Measurements from ENCODE around the gene SIN3B.

Gene SIN3B

DNA sequence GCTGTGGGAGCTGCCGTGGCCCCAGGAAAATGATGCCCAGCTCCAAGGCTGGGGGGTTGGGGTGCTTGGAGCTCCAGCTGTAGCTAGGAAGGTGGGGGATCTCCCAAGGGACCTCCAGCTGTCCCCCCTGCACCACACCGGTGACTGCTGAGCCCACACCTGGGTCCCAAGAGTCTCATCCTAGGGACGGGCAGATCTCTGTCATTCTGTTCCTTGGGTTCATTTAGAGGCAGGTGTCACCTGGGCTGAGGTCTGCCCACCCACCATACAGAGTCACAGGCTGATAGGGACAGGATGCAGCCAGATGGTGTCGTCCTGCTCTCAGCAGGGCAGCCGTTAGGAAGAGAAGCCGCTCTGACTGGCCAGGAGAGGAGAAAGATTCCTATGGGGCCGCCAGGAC is 64.9 kb downstream of the SIN3B start:
- no peak for TF ChIP-seq EZH2phosphoT487 (IDR thresholded peaks at IDR 0.05; ENCODE audit: borderline replicate concordance)
- TF ChIP-seq, protein P1, sequence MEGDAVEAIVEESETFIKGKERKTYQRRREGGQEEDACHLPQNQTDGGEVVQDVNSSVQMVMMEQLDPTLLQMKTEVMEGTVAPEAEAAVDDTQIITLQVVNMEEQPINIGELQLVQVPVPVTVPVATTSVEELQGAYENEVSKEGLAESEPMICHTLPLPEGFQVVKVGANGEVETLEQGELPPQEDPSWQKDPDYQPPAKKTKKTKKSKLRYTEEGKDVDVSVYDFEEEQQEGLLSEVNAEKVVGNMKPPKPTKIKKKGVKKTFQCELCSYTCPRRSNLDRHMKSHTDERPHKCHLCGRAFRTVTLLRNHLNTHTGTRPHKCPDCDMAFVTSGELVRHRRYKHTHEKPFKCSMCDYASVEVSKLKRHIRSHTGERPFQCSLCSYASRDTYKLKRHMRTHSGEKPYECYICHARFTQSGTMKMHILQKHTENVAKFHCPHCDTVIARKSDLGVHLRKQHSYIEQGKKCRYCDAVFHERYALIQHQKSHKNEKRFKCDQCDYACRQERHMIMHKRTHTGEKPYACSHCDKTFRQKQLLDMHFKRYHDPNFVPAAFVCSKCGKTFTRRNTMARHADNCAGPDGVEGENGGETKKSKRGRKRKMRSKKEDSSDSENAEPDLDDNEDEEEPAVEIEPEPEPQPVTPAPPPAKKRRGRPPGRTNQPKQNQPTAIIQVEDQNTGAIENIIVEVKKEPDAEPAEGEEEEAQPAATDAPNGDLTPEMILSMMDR (conservative IDR thresholded peaks at IDR 0.05; ENCODE audit: low read length) = no peak
- H3K9me3 ChIP-seq (ENCODE audit: insufficient read depth, low read depth, low read length) = no peaks in the 10 kb centered on the region
- H3K4me2 ChIP-seq (ENCODE audit: low read depth, low read length, poor library complexity, severe bottlenecking) = no peak overlapping the region
- no peaks in the 10 kb centered on the region for H3K9me2 ChIP-seq (replicated peaks; ENCODE audit: low read depth, low read length)
- no peaks in the 10 kb centered on the region for H3K36me3 ChIP-seq (ENCODE audit: insufficient read depth, low read length)
- H4K20me1 ChIP-seq (ENCODE audit: insufficient read depth, low read length, poor library complexity, severe bottlenecking) = no peaks in the 10 kb centered on the region
- peaks cover 45% of the 10 kb centered on the region for H3K4me1 ChIP-seq (ENCODE audit: insufficient read depth, low read length, poor library complexity, severe bottlenecking)
- no peak overlapping the region for H3K4me3 ChIP-seq (ENCODE audit: low read length, poor library complexity, severe bottlenecking)
- H3K27me3 ChIP-seq (ENCODE audit: insufficient read depth, low read length, poor library complexity, severe bottlenecking) = no peaks in the 10 kb centered on the region
- no peak overlapping the region for H2AFZ ChIP-seq (ENCODE audit: low read length)
- no peak overlapping the region for H3K9ac ChIP-seq (ENCODE audit: low read depth, low read length, poor library complexity, severe bottlenecking)
- H3K79me2 ChIP-seq (ENCODE audit: insufficient read depth, low read length) = peaks cover 22% of the 10 kb centered on the region; the same call in 1 of the 2 replicates
- H3F3A ChIP-seq (ENCODE audit: low read depth) = no peaks in the 10 kb centered on the region

DNA sequence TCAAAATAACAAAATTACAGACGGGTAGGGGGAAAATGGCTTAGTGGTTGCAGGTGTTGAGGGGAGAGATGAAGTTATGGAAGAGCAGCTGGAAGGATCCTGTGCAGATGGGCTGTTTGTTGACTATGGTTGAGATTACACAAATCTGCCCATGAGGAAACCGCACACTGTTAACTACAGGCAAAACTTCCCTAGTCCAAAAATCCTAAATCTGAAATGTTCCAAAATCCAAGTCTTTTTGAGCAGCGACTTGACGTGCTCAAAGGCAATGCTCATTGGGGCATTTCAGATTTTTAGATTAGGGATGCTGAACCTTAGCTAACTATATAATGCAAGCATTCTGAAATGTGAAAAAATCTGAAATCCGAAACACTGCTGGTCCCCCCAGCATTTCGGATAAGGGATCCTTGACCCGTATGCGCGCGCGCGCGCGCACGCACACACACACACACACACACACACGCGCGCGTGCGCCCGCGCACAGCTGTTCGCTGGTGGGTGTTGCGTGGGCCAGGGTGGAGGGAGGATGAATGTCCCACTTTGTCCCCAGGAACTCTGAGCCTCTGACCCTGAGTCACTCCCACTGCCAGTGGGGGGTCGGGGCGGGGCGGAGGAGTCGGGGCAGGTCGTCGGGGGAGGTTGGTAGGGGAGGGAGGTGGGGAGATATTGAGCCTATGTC is 66.4 kb downstream of the SIN3B start:
- Histone ChIP-seq H2AFZ (ENCODE audit: low read length) (no peak overlapping the region), H3K4me2 (ENCODE audit: low read depth, low read length, poor library complexity, severe bottlenecking) (no peak overlapping the region), H3K9me2 (replicated peaks; ENCODE audit: low read depth, low read length) (no peaks in the 10 kb centered on the region), H3K36me3 (ENCODE audit: insufficient read depth, low read length) (no peaks in the 10 kb centered on the region), H3K4me1 (ENCODE audit: insufficient read depth, low read length, poor library complexity, severe bottlenecking) (peaks cover 39% of the 10 kb centered on the region), H3K79me2 (ENCODE audit: insufficient read depth, low read length) (peaks cover 8% of the 10 kb centered on the region; the same call in 1 of the 2 replicates), H3F3A (ENCODE audit: low read depth) (no peaks in the 10 kb centered on the region), H3K9me3 (ENCODE audit: insufficient read depth, low read depth, low read length) (no peaks in the 10 kb centered on the region), H3K4me3 (ENCODE audit: low read length, poor library complexity, severe bottlenecking) (no peak overlapping the region), H3K9ac (ENCODE audit: low read depth, low read length, poor library complexity, severe bottlenecking) (no peak overlapping the region), H4K20me1 (ENCODE audit: insufficient read depth, low read length, poor library complexity, severe bottlenecking) (no peaks in the 10 kb centered on the region), H3K27me3 (ENCODE audit: insufficient read depth, low read length, poor library complexity, severe bottlenecking) (no peaks in the 10 kb centered on the region)
- TF ChIP-seq, protein P1 (conservative IDR thresholded peaks at IDR 0.05; ENCODE audit: low read length) = no peak
- TF ChIP-seq EZH2phosphoT487 (IDR thresholded peaks at IDR 0.05; ENCODE audit: borderline replicate concordance) = no peak

- Histone ChIP-seq H3K4me2 (ENCODE audit: low read depth, low read length, poor library complexity, severe bottlenecking) (no peak overlapping the region), H3K9me2 (replicated peaks; ENCODE audit: low read depth, low read length) (no peaks in the 10 kb centered on the region), H4K20me1 (ENCODE audit: insufficient read depth, low read length, poor library complexity, severe bottlenecking) (no peaks in the 10 kb centered on the region), H3K9ac (ENCODE audit: low read depth, low read length, poor library complexity, severe bottlenecking) (no peak overlapping the region), H3K36me3 (ENCODE audit: insufficient read depth, low read length) (no peaks in the 10 kb centered on the region), H3F3A (ENCODE audit: low read depth) (no peaks in the 10 kb centered on the region), H3K4me3 (ENCODE audit: low read length, poor library complexity, severe bottlenecking) (no peak overlapping the region), H3K79me2 (ENCODE audit: insufficient read depth, low read length) (peaks cover 8% of the 10 kb centered on the region; the same call in 1 of the 2 replicates), H3K9me3 (ENCODE audit: insufficient read depth, low read depth, low read length) (no peaks in the 10 kb centered on the region), H3K27me3 (ENCODE audit: insufficient read depth, low read length, poor library complexity, severe bottlenecking) (no peaks in the 10 kb centered on the region), H2AFZ (ENCODE audit: low read length) (no peak overlapping the region), H3K4me1 (ENCODE audit: insufficient read depth, low read length, poor library complexity, severe bottlenecking) (peaks cover 38% of the 10 kb centered on the region)
- TF ChIP-seq, protein P1 (conservative IDR thresholded peaks at IDR 0.05; ENCODE audit: low read length) = no peak
- TF ChIP-seq EZH2phosphoT487 (IDR thresholded peaks at IDR 0.05; ENCODE audit: borderline replicate concordance) = no peak
These were observed 67.2 kb downstream of the SIN3B start for GRCh38 chr19:16896146-16897028.

Measured in Loucy (cell line).